C4-2B (cell line): ENCODE data around the gene STH.
"Not testable (repeated sequence)": the region's sequence is repeated elsewhere in the genome, so short reads cannot be mapped to it uniquely, and the experiment has no call there.

ENCODE experiments used
- H3K27ac ChIP-seq: fragments of 450-650 bp; 2 replicates; pipeline ENCODE4 v1.5.1; 2017
- CTCF ChIP-seq: fragments of 450-650 bp; conservative IDR thresholded peaks from 2 replicates; pipeline ENCODE4 v1.5.1; 2017; ENCODE audit warnings: mild to moderate bottlenecking
- ZFX ChIP-seq: fragments of 450-650 bp; IDR thresholded peaks from 2 replicates; pipeline ENCODE4 v1.6.1; 2017

The STH gene

GRCh38 chr17:45954914-45955313 lies 44.1 kb upstream of the STH start:
- no peak overlapping the region for H3K27ac ChIP-seq
- TF ChIP-seq ZFX (no peak), CTCF (no peak)

- TF ChIP-seq ZFX (no peak), CTCF (no peak)
- H3K27ac ChIP-seq: no peak overlapping the region
Measured at GRCh38 chr17:45955326-45955725, 43.7 kb upstream of the STH start.

GRCh38 chr17:45956090-45956489 lies 43.0 kb upstream of the STH start:
- TF ChIP-seq ZFX: no peak
- TF ChIP-seq CTCF: no peak
- H3K27ac ChIP-seq: no peak overlapping the region

- H3K27ac ChIP-seq: not testable (repeated sequence)
Measured at GRCh38 chr17:45956746-45957145, 42.3 kb upstream of the STH start.

- TF ChIP-seq CTCF: no peak
- no peak for TF ChIP-seq ZFX
- no peak overlapping the region for H3K27ac ChIP-seq
Measured at GRCh38 chr17:45958307-45958706, 40.7 kb upstream of the STH start.

- TF ChIP-seq ZFX (no peak), CTCF (no peak)
- no peak overlapping the region for H3K27ac ChIP-seq
Measured at GRCh38 chr17:45958994-45959665, 39.9 kb upstream of the STH start.

GRCh38 chr17:45960311-45960710 lies 38.7 kb upstream of the STH start:
- TF ChIP-seq ZFX (no peak), CTCF (no peak)
- no peak overlapping the region for H3K27ac ChIP-seq

GRCh38 chr17:45961206-45961605 lies 37.8 kb upstream of the STH start:
- H3K27ac ChIP-seq: no peak overlapping the region
- TF ChIP-seq ZFX (no peak), CTCF (no peak)
